Measurements from ENCODE around the gene HAGH. TPM values are rescaled to one million over a fixed set of nuclear protein-coding genes. Genes with fewer than 3 reads are reported as not detected.

HAGH gene
- total RNA-seq, 4 donors from 2014 or later = 124 to 245 (median 175) TPM

DNA sequence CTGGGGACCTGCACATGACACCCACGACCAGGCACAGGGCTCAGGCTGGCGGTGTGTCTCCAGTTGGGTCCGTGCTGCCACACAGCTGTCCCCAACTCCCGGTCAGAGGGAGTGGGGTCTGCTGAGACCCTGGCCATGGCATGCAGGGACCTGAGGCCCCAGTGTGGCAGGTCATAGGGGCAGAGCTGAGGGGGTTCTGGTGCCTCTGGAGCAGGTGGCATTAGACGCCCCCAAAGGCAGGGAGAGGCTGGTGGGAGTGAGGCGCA lies 39.6 kb downstream of the HAGH start:
- H3K4me1 ChIP-seq = peaks cover 0 to 48% (median 18%) of the 10 kb centered on the region in 3 donors
- no peaks in the 10 kb centered on the region for H3K9me3 ChIP-seq
- H3K27ac ChIP-seq = no peak overlapping the region
- H3K36me3 ChIP-seq = peaks cover 0 to 71% of the 10 kb centered on the region in 2 donors
- TF ChIP-seq EP300 (IDR thresholded peaks at IDR 0.05) = no peak
- no peak for TF ChIP-seq CTCF (IDR thresholded peaks at IDR 0.05)
- no peak for TF ChIP-seq POLR2AphosphoS5 (IDR thresholded peaks at IDR 0.05)
- TF ChIP-seq POLR2A (IDR thresholded peaks at IDR 0.05) = no peak
- no peak for ATAC-seq
- WGBS, 2 donors (ENCODE audit: low coverage in 1 of 2) = 100% methylated on average over 1 of the region's 6 CpGs; no CpG with 5 or more reads in 1 of the 2 donors
- H3K4me3 ChIP-seq = no peak overlapping the region
- H3K27me3 ChIP-seq = no peaks in the 10 kb centered on the region

GRCh38 chr16:1786242-1787055 lies 40.2 kb downstream of the HAGH start:
- Histone ChIP-seq H3K27me3 (no peaks in the 10 kb centered on the region), H3K9me3 (no peaks in the 10 kb centered on the region), H3K27ac (no peak overlapping the region), H3K4me3 (no peak overlapping the region), H3K4me1 (peaks cover 0 to 52% (median 20%) of the 10 kb centered on the region in 3 donors), H3K36me3 (peaks cover 0 to 66% of the 10 kb centered on the region in 2 donors)
- WGBS, 2 donors (ENCODE audit: low coverage in 1 of 2) = no CpG with 5 or more reads among the region's 51 CpGs
- TF ChIP-seq POLR2A (IDR thresholded peaks at IDR 0.05) = no peak
- no peak for TF ChIP-seq CTCF (IDR thresholded peaks at IDR 0.05)
- no peak for TF ChIP-seq EP300 (IDR thresholded peaks at IDR 0.05)
- no peak for TF ChIP-seq POLR2AphosphoS5 (IDR thresholded peaks at IDR 0.05)
- no peak for ATAC-seq

DNA sequence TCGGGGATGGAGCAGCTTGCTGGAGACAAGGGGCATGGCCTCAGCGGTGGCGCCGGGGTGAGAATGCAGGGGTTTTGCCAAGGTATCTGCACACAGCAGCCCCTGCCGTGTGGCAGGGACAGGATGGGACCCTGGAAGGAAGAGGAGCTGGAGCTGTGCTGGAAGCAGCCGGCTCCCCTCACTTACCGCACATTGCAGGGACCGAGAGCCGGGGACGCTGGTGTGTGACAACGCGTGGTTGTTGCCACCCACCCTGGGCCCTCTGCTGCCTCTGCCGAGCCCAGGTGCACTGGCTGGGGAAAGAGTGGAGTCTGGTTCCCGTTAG lies 40.8 kb downstream of the HAGH start:
- Histone ChIP-seq H3K4me1 (peaks cover 3 to 58% (median 27%) of the 10 kb centered on the region in 3 donors), H3K27me3 (no peaks in the 10 kb centered on the region), H3K36me3 (peaks cover 0 to 62% of the 10 kb centered on the region in 2 donors), H3K4me3 (no peak overlapping the region), H3K9me3 (no peaks in the 10 kb centered on the region), H3K27ac (no peak overlapping the region)
- TF ChIP-seq POLR2AphosphoS5 (IDR thresholded peaks at IDR 0.05) (no peak), EP300 (IDR thresholded peaks at IDR 0.05) (no peak), CTCF (IDR thresholded peaks at IDR 0.05) (no peak)
- no peak for ATAC-seq
- WGBS, 2 donors (ENCODE audit: low coverage in 1 of 2) = 50 to 92% methylated on average over 2 of the region's 14 CpGs

GRCh38 chr16:1784977-1785845 lies 41.4 kb downstream of the HAGH start:
- no peak for ATAC-seq
- Histone ChIP-seq H3K27me3 (no peaks in the 10 kb centered on the region), H3K4me1 (peaks cover 3 to 64% (median 29%) of the 10 kb centered on the region in 3 donors), H3K4me3 (no peak overlapping the region), H3K36me3 (peaks cover 0 to 62% of the 10 kb centered on the region in 2 donors), H3K27ac (no peak overlapping the region), H3K9me3 (no peaks in the 10 kb centered on the region)
- WGBS, 2 donors (ENCODE audit: low coverage in 1 of 2) = 91 to 100% methylated on average over 4 to 13 of the region's 26 CpGs
- TF ChIP-seq CTCF (IDR thresholded peaks at IDR 0.05) (no peak), POLR2AphosphoS5 (IDR thresholded peaks at IDR 0.05) (no peak), POLR2A (IDR thresholded peaks at IDR 0.05) (no peak), EP300 (IDR thresholded peaks at IDR 0.05) (no peak)
